HL-60 (cell line): ENCODE data around the gene RBM6.

Experiments
- DNase-seq, 2 experiments: peaks; one replicate each; pipeline ENCODE4 v3.0.0-alpha.2; 2010 to 2020; ENCODE audit warnings: low read depth in 1 of 2, low spot score in 1 of 2
- H3K27ac ChIP-seq: fragments of 250-450 bp; sonication (Bioruptor Pico); replicated peaks from 2 replicates; pipeline ENCODE4 v1.5.1; 2020; ENCODE audit warnings: mild to moderate bottlenecking, moderate library complexity
- H3K27me3 ChIP-seq: fragments of 250-450 bp; sonication (Bioruptor Pico); 2 replicates; pipeline ENCODE4 v1.5.1; 2021; ENCODE audit warnings: mild to moderate bottlenecking, moderate library complexity; ENCODE audit not compliant: insufficient read depth, poor library complexity, severe bottlenecking
- H3K4me3 ChIP-seq: replicated peaks from 2 replicates; pipeline ENCODE4 v1.5.1; 2011; ENCODE audit warnings: mild to moderate bottlenecking, control low read depth, low read length; ENCODE audit not compliant: insufficient read depth
- GABPA ChIP-seq: IDR thresholded peaks from 2 replicates; pipeline ENCODE4 v1.6.1; 2012; ENCODE audit warnings: low read depth
- POLR2AphosphoS5 ChIP-seq: IDR thresholded peaks from 2 replicates; pipeline ENCODE4 v1.6.1; 2012; ENCODE audit warnings: low read depth
- REST ChIP-seq: IDR thresholded peaks from 2 replicates; pipeline ENCODE4 v1.6.1; 2012; ENCODE audit warnings: low read depth; ENCODE audit not compliant: insufficient replicate concordance
- SPI1 ChIP-seq: IDR thresholded peaks from 2 replicates; pipeline ENCODE4 v1.6.1; 2012; ENCODE audit warnings: low read depth, mild to moderate bottlenecking, borderline replicate concordance
- TF ChIP-seq, protein P1 (sequence below): IDR thresholded peaks from one replicate; pipeline ENCODE4 v1.5.1; 2011; ENCODE audit warnings: low read length, control low read depth, inconsistent platforms; ENCODE audit not compliant: insufficient read depth

Gene RBM6

GRCh38 chr3:50123394-50124051, 183.6 kb downstream of the RBM6 start:
- TF ChIP-seq GABPA (no peak), REST (no peak), SPI1 (no peak), POLR2AphosphoS5 (no peak; the same call in 1 of the 2 replicates)
- TF ChIP-seq, protein P1, sequence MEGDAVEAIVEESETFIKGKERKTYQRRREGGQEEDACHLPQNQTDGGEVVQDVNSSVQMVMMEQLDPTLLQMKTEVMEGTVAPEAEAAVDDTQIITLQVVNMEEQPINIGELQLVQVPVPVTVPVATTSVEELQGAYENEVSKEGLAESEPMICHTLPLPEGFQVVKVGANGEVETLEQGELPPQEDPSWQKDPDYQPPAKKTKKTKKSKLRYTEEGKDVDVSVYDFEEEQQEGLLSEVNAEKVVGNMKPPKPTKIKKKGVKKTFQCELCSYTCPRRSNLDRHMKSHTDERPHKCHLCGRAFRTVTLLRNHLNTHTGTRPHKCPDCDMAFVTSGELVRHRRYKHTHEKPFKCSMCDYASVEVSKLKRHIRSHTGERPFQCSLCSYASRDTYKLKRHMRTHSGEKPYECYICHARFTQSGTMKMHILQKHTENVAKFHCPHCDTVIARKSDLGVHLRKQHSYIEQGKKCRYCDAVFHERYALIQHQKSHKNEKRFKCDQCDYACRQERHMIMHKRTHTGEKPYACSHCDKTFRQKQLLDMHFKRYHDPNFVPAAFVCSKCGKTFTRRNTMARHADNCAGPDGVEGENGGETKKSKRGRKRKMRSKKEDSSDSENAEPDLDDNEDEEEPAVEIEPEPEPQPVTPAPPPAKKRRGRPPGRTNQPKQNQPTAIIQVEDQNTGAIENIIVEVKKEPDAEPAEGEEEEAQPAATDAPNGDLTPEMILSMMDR, result no peak
- H3K27ac ChIP-seq, result no peak overlapping the region
- DNase-seq, result no peak
- no peaks in the 10 kb centered on the region for H3K27me3 ChIP-seq
- H3K4me3 ChIP-seq, result no peak overlapping the region

GRCh38 chr3:50124052-50124799, 184.3 kb downstream of the RBM6 start:
- Histone ChIP-seq H3K27me3 (no peaks in the 10 kb centered on the region), H3K27ac (no peak overlapping the region), H3K4me3 (no peak overlapping the region)
- TF ChIP-seq POLR2AphosphoS5, result no peak
- no peak for TF ChIP-seq GABPA
- TF ChIP-seq REST, result no peak
- TF ChIP-seq SPI1, result no peak
- TF ChIP-seq, protein P1, result no peak
- no peak for DNase-seq

DNA sequence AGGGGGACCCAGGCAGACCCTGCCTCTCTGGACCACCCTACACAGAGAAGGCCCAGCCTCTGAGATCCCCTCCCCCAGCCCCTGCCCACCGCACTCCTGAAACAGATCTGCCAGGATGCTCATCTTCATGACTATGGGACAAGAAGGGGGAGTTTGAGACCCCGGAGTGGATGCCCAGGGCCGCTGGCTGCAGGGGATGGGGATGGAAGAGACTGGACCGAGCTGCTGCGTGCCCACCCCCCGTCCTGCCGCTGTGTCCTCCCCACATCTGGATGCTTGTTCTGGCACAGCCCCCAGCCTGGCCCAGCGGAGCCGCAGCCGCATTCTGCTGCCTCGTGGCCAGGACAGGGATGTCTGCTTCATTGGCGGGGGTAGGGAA, 184.8 kb downstream of the RBM6 start:
- no peak overlapping the region for H3K27ac ChIP-seq

More for the DNA sequence above, 184.8 kb downstream of the RBM6 start:
- TF ChIP-seq REST (no peak), SPI1 (no peak), GABPA (no peak), POLR2AphosphoS5 (no peak)
- TF ChIP-seq, protein P1, result no peak
- Histone ChIP-seq H3K27me3 (no peaks in the 10 kb centered on the region), H3K4me3 (no peak overlapping the region)
- DNase-seq, result no peak
